MM.1S (cell line): ENCODE data around the gene SUPT4H1.

ENCODE experiments used
- DNase-seq: peaks from one replicate; pipeline ENCODE4 v3.0.0-alpha.2; 2015
- H2AFZ ChIP-seq: fragments of 300-600 bp; sonication (generic); 2 replicates; pipeline ENCODE4 v1.6.0; 2016; ENCODE audit warnings: antibody characterized with exemption, low read length
- H3F3A ChIP-seq: fragments of 300-600 bp; sonication (generic); 2 replicates; pipeline ENCODE4 v1.6.1; 2016; ENCODE audit warnings: mild to moderate bottlenecking, antibody characterized with exemption, low read length, moderate library complexity, mixed read lengths; ENCODE audit not compliant: insufficient read depth
- H3K27ac ChIP-seq: fragments of 300-600 bp; sonication (generic); 2 replicates; pipeline ENCODE4 v1.5.1; 2016; ENCODE audit warnings: mild to moderate bottlenecking, low read length
- H3K27me3 ChIP-seq: fragments of 300-600 bp; sonication (generic); replicated peaks from 2 replicates; pipeline ENCODE4 v1.6.0; 2016; ENCODE audit warnings: low read length; ENCODE audit not compliant: insufficient read depth
- H3K36me3 ChIP-seq: fragments of 300-600 bp; sonication (generic); replicated peaks from 2 replicates; pipeline ENCODE4 v1.6.1; 2016; ENCODE audit warnings: mild to moderate bottlenecking, low read length, mixed read lengths; ENCODE audit not compliant: insufficient read depth
- H3K4me1 ChIP-seq: fragments of 300-600 bp; sonication (generic); 2 replicates; pipeline ENCODE4 v1.6.1; 2016; ENCODE audit warnings: low read length, mixed read lengths
- H3K4me2 ChIP-seq: fragments of 300-600 bp; sonication (generic); 2 replicates; pipeline ENCODE4 v1.6.0; 2016; ENCODE audit warnings: low read depth, low read length
- H3K4me3 ChIP-seq: fragments of 300-600 bp; sonication (generic); 2 replicates; pipeline ENCODE4 v1.5.1; 2016; ENCODE audit warnings: low read length, mixed read lengths
- H3K79me2 ChIP-seq: fragments of 300-600 bp; sonication (generic); 2 replicates; pipeline ENCODE4 v1.6.1; 2016; ENCODE audit warnings: mixed run types, low read length, mixed read lengths
- H3K9ac ChIP-seq: fragments of 300-600 bp; sonication (generic); 2 replicates; pipeline ENCODE4 v1.6.1; 2016; ENCODE audit warnings: low read length, mixed read lengths
- H3K9me2 ChIP-seq: fragments of 300-600 bp; sonication (generic); replicated peaks from 2 replicates; pipeline ENCODE4 v1.6.1; 2016; ENCODE audit warnings: mild to moderate bottlenecking, low read length, mixed read lengths; ENCODE audit not compliant: insufficient read depth
- H3K9me3 ChIP-seq: fragments of 300-600 bp; sonication (generic); replicated peaks from 2 replicates; pipeline ENCODE4 v1.6.1; 2016; ENCODE audit warnings: mild to moderate bottlenecking, low read length, mixed read lengths; ENCODE audit not compliant: insufficient read depth
- H4K20me1 ChIP-seq: fragments of 300-600 bp; sonication (generic); 2 replicates; pipeline ENCODE4 v1.6.1; 2016; ENCODE audit warnings: mild to moderate bottlenecking, low read length, moderate library complexity, mixed read lengths; ENCODE audit not compliant: insufficient read depth
- EZH2 ChIP-seq: fragments of 300-600 bp; sonication (generic); optimal IDR thresholded peaks from 2 replicates; pipeline ENCODE3; 2017; ENCODE audit warnings: low read depth, mild to moderate bottlenecking, antibody characterized with exemption, low read length, mixed read lengths
- EZH2phosphoT487 ChIP-seq: fragments of 300-600 bp; sonication (generic); IDR thresholded peaks from 2 replicates; pipeline ENCODE4 v1.6.1; 2018; ENCODE audit warnings: antibody characterized with exemption, low read length
- TF ChIP-seq, protein P1 (sequence below): fragments of 300-600 bp; sonication (generic); IDR thresholded peaks from 2 replicates; pipeline ENCODE4 v1.5.1; 2016; ENCODE audit warnings: antibody characterized with exemption, low read length, mixed read lengths

The SUPT4H1 gene

DNA sequence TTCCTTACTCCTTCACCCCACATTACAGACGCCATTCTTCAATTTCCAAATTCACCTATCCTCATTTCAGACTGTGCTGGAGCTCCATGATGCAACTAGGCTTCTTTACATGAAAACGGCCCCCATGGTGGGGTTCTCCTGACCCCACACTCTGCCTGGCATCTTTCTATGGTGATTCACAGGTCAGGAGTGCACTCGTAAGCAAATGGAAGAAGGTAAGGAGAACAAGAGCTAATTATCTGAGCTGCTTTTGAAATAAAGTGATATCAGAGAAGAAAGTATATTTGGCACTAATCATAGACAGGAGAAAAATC, 27.5 kb upstream of the SUPT4H1 start:
- Histone ChIP-seq H3K27ac (no peak overlapping the region), H3K9me3 (no peaks in the 10 kb centered on the region), H3F3A (peaks cover 18% of the 10 kb centered on the region), H3K4me2 (no peak overlapping the region), H3K79me2 (no peaks in the 10 kb centered on the region), H2AFZ (no peak overlapping the region), H3K4me3 (no peak overlapping the region), H3K36me3 (no peaks in the 10 kb centered on the region), H3K9me2 (no peaks in the 10 kb centered on the region), H3K27me3 (no peaks in the 10 kb centered on the region; the same call in 1 of the 2 replicates), H3K9ac (no peak overlapping the region), H4K20me1 (no peaks in the 10 kb centered on the region), H3K4me1 (peaks cover 31% of the 10 kb centered on the region)
- TF ChIP-seq, protein P1, sequence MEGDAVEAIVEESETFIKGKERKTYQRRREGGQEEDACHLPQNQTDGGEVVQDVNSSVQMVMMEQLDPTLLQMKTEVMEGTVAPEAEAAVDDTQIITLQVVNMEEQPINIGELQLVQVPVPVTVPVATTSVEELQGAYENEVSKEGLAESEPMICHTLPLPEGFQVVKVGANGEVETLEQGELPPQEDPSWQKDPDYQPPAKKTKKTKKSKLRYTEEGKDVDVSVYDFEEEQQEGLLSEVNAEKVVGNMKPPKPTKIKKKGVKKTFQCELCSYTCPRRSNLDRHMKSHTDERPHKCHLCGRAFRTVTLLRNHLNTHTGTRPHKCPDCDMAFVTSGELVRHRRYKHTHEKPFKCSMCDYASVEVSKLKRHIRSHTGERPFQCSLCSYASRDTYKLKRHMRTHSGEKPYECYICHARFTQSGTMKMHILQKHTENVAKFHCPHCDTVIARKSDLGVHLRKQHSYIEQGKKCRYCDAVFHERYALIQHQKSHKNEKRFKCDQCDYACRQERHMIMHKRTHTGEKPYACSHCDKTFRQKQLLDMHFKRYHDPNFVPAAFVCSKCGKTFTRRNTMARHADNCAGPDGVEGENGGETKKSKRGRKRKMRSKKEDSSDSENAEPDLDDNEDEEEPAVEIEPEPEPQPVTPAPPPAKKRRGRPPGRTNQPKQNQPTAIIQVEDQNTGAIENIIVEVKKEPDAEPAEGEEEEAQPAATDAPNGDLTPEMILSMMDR: no peak
- TF ChIP-seq EZH2phosphoT487: no peak
- TF ChIP-seq EZH2: no peak
- no peak for DNase-seq

DNA sequence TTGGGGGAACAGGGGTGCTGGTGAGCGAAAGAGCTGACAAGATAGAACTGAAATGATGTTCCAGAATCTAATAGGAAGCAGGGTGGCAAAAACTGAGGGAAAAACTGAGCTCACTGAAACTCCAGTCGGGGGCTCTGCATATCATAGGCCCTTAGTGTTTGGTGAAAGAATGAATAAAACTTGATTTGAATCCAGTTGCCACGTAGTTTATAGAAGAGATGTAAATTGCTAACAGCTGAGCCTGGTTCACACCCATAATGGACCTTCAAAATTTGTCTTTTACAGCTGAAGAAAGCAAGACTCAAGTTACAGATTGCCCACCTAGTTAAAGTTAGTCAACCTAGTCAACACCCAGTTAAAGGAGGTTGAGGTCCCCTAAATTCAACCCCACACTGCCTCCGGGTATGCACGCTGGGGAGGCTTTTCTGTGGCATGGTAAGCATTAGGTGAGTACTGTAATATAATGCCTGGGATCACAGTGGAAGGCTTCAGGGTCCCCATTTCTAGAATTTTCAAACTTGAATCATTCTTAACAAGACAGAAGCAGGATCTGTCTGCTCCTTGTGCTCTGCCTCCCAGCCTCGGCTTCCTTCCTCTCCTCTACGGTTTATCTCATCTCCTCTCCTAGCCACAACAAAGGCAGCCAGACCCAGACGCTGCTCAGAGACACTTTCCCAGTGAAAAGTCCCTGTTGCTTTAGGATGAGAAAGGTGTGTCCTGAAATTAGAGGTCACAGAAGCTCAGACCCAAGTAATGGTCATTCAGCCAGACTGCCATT, 26.9 kb upstream of the SUPT4H1 start:
- no peaks in the 10 kb centered on the region for H3K36me3 ChIP-seq
- no peak overlapping the region for H2AFZ ChIP-seq
- no peaks in the 10 kb centered on the region for H3K9me3 ChIP-seq
- no peaks in the 10 kb centered on the region for H4K20me1 ChIP-seq
- H3K27ac ChIP-seq: no peak overlapping the region
- no peak overlapping the region for H3K4me3 ChIP-seq
- H3F3A ChIP-seq: peaks cover 18% of the 10 kb centered on the region
- H3K4me2 ChIP-seq: no peak overlapping the region
- H3K27me3 ChIP-seq: no peaks in the 10 kb centered on the region; the same call in 1 of the 2 replicates
- H3K79me2 ChIP-seq: no peaks in the 10 kb centered on the region
- H3K4me1 ChIP-seq: peaks cover 26% of the 10 kb centered on the region
- no peak overlapping the region for H3K9ac ChIP-seq
- no peaks in the 10 kb centered on the region for H3K9me2 ChIP-seq
- no peak for DNase-seq
- TF ChIP-seq EZH2phosphoT487 (no peak), EZH2 (no peak)
- TF ChIP-seq, protein P1: no peak

DNA sequence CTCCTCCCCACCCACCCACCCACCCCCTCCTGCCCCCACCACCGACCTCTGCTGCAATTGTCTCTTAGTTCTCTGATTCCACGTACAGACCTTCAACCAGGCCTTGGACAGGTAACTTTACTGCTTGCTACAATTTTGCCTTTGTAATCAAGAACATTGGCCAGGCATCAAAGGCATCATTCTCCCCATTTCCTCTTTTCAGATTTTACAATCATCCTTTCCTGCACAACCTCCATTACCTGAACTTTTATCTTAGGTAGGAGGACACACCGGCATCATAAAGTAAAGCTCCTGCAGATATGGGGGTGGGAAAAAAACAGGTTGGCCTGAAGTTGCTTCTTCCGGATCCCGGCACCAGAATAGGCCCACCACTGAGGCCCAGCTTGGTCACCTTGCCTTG, 25.7 kb upstream of the SUPT4H1 start:
- no peaks in the 10 kb centered on the region for H4K20me1 ChIP-seq
- H2AFZ ChIP-seq: no peak overlapping the region
- no peaks in the 10 kb centered on the region; the same call in 1 of the 2 replicates for H3K27me3 ChIP-seq
- H3K4me2 ChIP-seq: no peak overlapping the region
- no peaks in the 10 kb centered on the region for H3K9me3 ChIP-seq
- H3K4me1 ChIP-seq: peaks cover 14% of the 10 kb centered on the region
- no peaks in the 10 kb centered on the region for H3K9me2 ChIP-seq
- DNase-seq: no peak
- H3K9ac ChIP-seq: no peak overlapping the region
- no peaks in the 10 kb centered on the region for H3K36me3 ChIP-seq
- TF ChIP-seq, protein P1: no peak
- no peak for TF ChIP-seq EZH2
- TF ChIP-seq EZH2phosphoT487: no peak
- H3F3A ChIP-seq: peaks cover 12% of the 10 kb centered on the region
- H3K27ac ChIP-seq: no peak overlapping the region
- H3K79me2 ChIP-seq: no peaks in the 10 kb centered on the region
- H3K4me3 ChIP-seq: no peak overlapping the region
